Measurements from ENCODE around the gene STON2.
"Not testable (repeated sequence)": the region's sequence is repeated elsewhere in the genome, so short reads cannot be mapped to it uniquely, and the experiment has no call there.

The STON2 gene

DNA sequence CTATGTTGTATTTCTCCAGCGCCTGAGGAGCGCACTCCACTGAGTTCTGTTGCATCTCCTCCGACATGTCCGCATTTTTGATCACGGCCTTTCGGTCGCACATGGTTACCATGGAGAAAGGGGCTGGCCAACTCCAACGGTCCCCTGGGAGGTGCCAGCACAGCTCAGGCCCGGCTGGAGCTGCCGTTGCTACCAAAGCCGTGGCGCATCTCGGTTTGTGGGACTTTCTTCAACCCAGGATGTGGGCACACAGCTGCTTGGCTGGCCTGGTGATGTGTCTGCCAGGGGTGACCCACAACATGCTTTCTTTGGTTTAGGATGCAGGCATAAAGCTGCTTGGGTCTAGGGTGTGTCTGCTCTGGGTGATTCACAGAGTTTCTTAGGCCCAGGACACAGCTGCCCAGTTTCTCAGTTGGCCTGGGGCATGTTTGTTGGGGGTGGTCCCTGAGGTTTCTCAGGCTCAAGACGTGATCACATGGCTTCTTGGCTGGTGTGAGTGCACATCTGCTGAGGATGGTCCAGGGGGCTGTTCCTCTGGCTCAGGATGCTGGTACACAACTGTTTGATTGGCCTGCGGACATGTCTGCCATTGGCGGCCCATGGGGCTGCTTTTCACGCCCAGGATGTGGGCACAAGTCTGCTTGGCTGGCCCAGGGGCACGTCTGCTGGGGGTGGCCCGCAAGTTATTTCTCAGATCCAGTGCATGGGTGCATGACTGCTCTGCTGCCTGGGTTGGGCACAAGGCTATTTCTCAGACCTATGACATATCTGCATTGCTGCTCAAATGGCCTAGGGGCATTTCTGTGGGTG is 153.5 kb downstream of the STON2 start:
- CTCF ChIA-PET: interaction anchor here (1.4 kb wide), 1 partner anchor 23 kb away, joined by 3 read pairs; no protein-coding TSS in a partner anchor
- POLR2A ChIA-PET: interaction anchor here (1.4 kb wide), 1 partner anchor 26 kb away, joined by 3 read pairs; the partner anchor contains the start of gene GTF2A1
- DNase-seq (ENCODE audit: low read depth, low spot score): no peak
- H3K4me3 ChIP-seq (ENCODE audit: low read depth, low read length): no peak overlapping the region
- no peak for TF ChIP-seq CTCF (IDR thresholded peaks at IDR 0.05; ENCODE audit: insufficient read depth, low read length, missing control alignments)

DNA sequence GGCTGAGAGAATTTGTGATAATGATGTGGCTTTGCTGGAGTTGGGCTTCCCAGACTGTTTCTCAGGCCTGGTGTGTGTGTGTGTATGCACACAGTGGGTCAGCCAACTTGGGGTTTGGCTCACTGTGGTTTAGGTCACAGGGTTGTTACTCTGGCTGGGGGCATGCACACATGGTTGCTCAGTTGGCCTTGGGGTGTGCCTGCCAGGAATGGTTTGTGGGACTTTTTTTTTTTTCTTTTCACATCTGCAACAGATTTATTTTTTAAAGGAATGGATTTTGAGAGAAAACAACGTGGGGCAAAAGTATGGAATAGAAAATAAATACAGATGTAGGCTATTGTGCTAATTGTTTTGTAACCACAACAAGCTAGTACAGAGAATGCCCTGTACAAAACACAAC is 154.4 kb downstream of the STON2 start:
- ChIA-PET POLR2A (no interaction called here), CTCF (no interaction called here)
- no peak for DNase-seq (ENCODE audit: low read depth, low spot score)
- no peak overlapping the region for H3K4me3 ChIP-seq (ENCODE audit: low read depth, low read length)
- TF ChIP-seq CTCF (IDR thresholded peaks at IDR 0.05; ENCODE audit: insufficient read depth, low read length, missing control alignments): no peak

DNA sequence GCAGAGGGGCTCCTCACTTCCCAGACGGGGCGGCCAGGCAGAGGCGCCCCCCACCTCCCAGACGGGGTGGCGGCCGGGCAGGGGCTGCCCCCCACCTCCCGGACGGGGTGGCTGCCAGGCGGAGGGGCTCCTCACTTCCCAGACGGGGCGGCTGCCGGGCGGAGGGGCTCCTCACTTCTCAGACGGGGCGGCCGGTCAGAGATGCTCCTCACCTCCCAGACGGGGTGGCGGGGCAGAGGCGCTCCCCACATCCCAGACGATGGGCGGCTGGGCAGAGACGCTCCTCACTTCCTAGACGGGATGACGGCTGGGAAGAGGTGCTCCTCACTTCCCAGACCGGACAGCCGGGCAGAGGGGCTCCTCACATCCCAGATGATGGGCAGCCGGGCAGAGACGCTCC is 155.7 kb downstream of the STON2 start:
- CTCF ChIA-PET; H3K4me3 ChIP-seq (ENCODE audit: low read depth, low read length); POLR2A ChIA-PET; DNase-seq (ENCODE audit: low read depth, low spot score): not testable (repeated sequence)

GRCh38 chr14:81243499-81243898 is 156.6 kb downstream of the STON2 start:
- TF ChIP-seq CTCF (IDR thresholded peaks at IDR 0.05; ENCODE audit: insufficient read depth, low read length, missing control alignments): no peak
- DNase-seq (ENCODE audit: low read depth, low spot score): no peak
- ChIA-PET CTCF (no interaction called here), POLR2A (no interaction called here)
- H3K4me3 ChIP-seq (ENCODE audit: low read depth, low read length): no peak overlapping the region

GRCh38 chr14:81236849-81237248 is 163.3 kb downstream of the STON2 start:
- CTCF ChIA-PET; POLR2A ChIA-PET; DNase-seq (ENCODE audit: low read depth, low spot score); H3K4me3 ChIP-seq (ENCODE audit: low read depth, low read length): not testable (repeated sequence)

GRCh38 chr14:81236138-81236537 is 164.0 kb downstream of the STON2 start:
- DNase-seq (ENCODE audit: low read depth, low spot score): no peak
- no peak overlapping the region for H3K4me3 ChIP-seq (ENCODE audit: low read depth, low read length)
- POLR2A ChIA-PET: no interaction called here
- CTCF ChIA-PET: no interaction called here
- no peak for TF ChIP-seq CTCF (IDR thresholded peaks at IDR 0.05; ENCODE audit: insufficient read depth, low read length, missing control alignments)

- ChIA-PET POLR2A (no interaction called here), CTCF (no interaction called here)
- H3K4me3 ChIP-seq (ENCODE audit: low read depth, low read length): no peak overlapping the region
- TF ChIP-seq CTCF (IDR thresholded peaks at IDR 0.05; ENCODE audit: insufficient read depth, low read length, missing control alignments): no peak
- DNase-seq (ENCODE audit: low read depth, low spot score): no peak
These were observed 165.0 kb downstream of the STON2 start for GRCh38 chr14:81235096-81235495.

All from AG04449 (cell line).